HEK293 (cell line): ENCODE results near the gene RUFY1.

Experiments
- CTCF ChIP-seq: fragments of 450-650 bp; formaldehyde crosslinking; IDR thresholded peaks from 2 replicates; pipeline ENCODE4 v1.5.1; 2016; ENCODE audit warnings: missing biosample characterization, missing genetic modification characterization
- REST ChIP-seq: fragments of 450-650 bp; formaldehyde crosslinking; IDR thresholded peaks from 2 replicates; pipeline ENCODE4 v1.5.1; 2016; ENCODE audit warnings: missing biosample characterization, missing genetic modification characterization
- ZBTB10 ChIP-seq: fragments of 450-650 bp; formaldehyde crosslinking; IDR thresholded peaks from 2 replicates; pipeline ENCODE4 v1.5.1; 2016; ENCODE audit warnings: missing biosample characterization, missing genetic modification characterization
- ZNF138 ChIP-seq: fragments of 450-650 bp; formaldehyde crosslinking; IDR thresholded peaks from 2 replicates; pipeline ENCODE4 v1.5.1; 2016; ENCODE audit warnings: missing biosample characterization, missing genetic modification characterization, borderline replicate concordance
- ZNF146 ChIP-seq: fragments of 450-650 bp; formaldehyde crosslinking; IDR thresholded peaks from 2 replicates; pipeline ENCODE4 v1.5.1; 2016; ENCODE audit warnings: missing biosample characterization, missing genetic modification characterization
- ZNF148 ChIP-seq: fragments of 450-650 bp; formaldehyde crosslinking; IDR thresholded peaks from 2 replicates; pipeline ENCODE4 v1.5.0; 2017; ENCODE audit warnings: missing biosample characterization, missing genetic modification characterization, borderline replicate concordance
- ZNF600 ChIP-seq: fragments of 450-650 bp; formaldehyde crosslinking; IDR thresholded peaks from 2 replicates; pipeline ENCODE4 v1.5.1; 2016; ENCODE audit warnings: missing biosample characterization, missing genetic modification characterization
- ZSCAN4 ChIP-seq: fragments of 450-650 bp; formaldehyde crosslinking; IDR thresholded peaks from 2 replicates; pipeline ENCODE4 v1.5.1; 2017; ENCODE audit warnings: missing biosample characterization, missing genetic modification characterization

- TF ChIP-seq ZSCAN4 (tag by site-specific recombination) (no peak), CTCF (tag by site-specific recombination) (no peak), ZNF600 (tag by site-specific recombination) (no peak), ZNF148 (tag by site-specific recombination) (no peak), ZNF146 (no peak), ZNF138 (tag by site-specific recombination) (no peak), REST (no peak), ZBTB10 (tag by site-specific recombination) (no peak)
Measured at GRCh38 chr5:179648410-179648809, 98.1 kb downstream of the RUFY1 start.
